Measurements from ENCODE around the gene CXCL3. TPM values are rescaled to one million over a fixed set of nuclear protein-coding genes. Genes with fewer than 3 reads are reported as not detected.
"Not testable (repeated sequence)": the region's sequence is repeated elsewhere in the genome, so short reads cannot be mapped to it uniquely, and the experiment has no call there.

Gene CXCL3
- total RNA-seq, 2 donors from 2014 or later, result 1.6 TPM; not detected in 1

DNA sequence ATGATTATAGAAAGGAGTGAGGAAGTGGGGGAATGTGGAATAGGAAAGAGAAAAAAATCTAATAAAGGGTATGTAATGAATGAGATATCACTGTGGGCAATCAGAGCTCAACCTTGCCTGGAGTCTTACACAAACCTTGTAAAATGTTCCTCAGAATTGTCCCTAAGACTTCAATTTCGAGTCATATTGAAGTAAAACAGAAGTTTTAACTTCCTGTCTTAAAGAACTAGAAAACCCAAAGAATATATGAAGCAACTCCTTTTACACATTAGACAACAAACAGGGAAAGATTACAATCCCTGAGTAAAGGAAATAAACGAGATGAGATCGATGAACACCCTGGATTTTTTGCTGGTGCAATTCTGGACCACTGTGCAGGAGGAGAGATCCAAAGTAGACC lies 42.5 kb upstream of the CXCL3 start:
- intact Hi-C loops (cut with DNase I), result no loop called here
- WGBS, 2 donors, result 65 to 74% methylated on average over 3 of the region's 3 CpGs
- no peak for DNase-seq
- TF ChIP-seq POLR2A (IDR thresholded peaks at IDR 0.05), result no peak
- TF ChIP-seq, protein P1, sequence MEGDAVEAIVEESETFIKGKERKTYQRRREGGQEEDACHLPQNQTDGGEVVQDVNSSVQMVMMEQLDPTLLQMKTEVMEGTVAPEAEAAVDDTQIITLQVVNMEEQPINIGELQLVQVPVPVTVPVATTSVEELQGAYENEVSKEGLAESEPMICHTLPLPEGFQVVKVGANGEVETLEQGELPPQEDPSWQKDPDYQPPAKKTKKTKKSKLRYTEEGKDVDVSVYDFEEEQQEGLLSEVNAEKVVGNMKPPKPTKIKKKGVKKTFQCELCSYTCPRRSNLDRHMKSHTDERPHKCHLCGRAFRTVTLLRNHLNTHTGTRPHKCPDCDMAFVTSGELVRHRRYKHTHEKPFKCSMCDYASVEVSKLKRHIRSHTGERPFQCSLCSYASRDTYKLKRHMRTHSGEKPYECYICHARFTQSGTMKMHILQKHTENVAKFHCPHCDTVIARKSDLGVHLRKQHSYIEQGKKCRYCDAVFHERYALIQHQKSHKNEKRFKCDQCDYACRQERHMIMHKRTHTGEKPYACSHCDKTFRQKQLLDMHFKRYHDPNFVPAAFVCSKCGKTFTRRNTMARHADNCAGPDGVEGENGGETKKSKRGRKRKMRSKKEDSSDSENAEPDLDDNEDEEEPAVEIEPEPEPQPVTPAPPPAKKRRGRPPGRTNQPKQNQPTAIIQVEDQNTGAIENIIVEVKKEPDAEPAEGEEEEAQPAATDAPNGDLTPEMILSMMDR (IDR thresholded peaks at IDR 0.05), result no peak
- Histone ChIP-seq H3K27me3 (no peaks in the 10 kb centered on the region), H3K4me1 (no peaks in the 10 kb centered on the region), H3K4me3 (no peak overlapping the region), H3K27ac (no peak overlapping the region), H3K9me3 (no peaks in the 10 kb centered on the region), H3K36me3 (replicated peaks in 1 of 2; ENCODE audit: insufficient read depth in 1 of 2, low read depth in 2 of 2) (no peaks in the 10 kb centered on the region)
- no peak for ATAC-seq

DNA sequence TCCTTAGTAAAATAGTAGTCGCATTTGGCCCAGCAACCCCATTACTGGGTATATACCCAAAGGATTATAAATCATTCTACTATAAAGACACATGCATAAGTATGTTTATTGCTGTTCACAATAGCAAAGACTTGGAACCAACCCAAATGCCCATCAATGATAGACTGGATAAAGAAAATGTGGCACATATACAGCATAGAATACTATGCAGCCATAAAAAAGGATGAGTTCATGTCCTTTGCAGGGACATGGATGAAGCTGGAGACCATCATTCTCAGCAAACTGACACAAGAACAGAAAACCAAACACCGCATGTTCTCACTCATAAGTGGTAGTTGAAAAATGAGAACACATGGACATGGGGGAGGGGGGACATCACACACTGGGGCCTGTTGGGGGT lies 41.9 kb upstream of the CXCL3 start:
- ATAC-seq; H3K9me3 ChIP-seq; H3K4me1 ChIP-seq; H3K4me3 ChIP-seq; intact Hi-C loops (cut with DNase I); H3K27me3 ChIP-seq; H3K27ac ChIP-seq; H3K36me3 ChIP-seq (replicated peaks in 1 of 2; ENCODE audit: insufficient read depth in 1 of 2, low read depth in 2 of 2); DNase-seq: not testable (repeated sequence)
- 91 to 92% methylated on average over 2 of the region's 2 CpGs for WGBS, 2 donors

DNA sequence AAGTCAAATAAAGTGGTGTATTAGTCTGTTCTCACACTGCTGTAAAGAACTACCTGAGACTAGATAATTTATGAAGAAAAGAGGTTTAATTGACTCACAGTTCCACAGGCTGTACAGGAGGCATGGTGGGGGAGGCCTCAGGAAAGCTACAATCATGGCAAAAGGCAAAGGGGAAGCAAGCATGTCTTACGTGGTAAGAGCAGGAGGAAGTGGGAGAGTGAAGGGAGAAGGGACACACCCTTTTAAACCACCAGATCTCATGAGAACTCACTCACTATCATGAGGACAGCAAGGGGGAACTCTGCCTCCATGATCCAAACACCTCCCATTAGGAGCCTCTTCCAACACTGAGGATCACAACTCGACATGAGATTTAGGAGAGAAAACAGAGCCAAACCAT lies 40.5 kb upstream of the CXCL3 start:
- H3K9me3 ChIP-seq; H3K27me3 ChIP-seq; H3K36me3 ChIP-seq (replicated peaks in 1 of 2; ENCODE audit: insufficient read depth in 1 of 2, low read depth in 2 of 2); H3K4me3 ChIP-seq; ATAC-seq; H3K4me1 ChIP-seq; H3K27ac ChIP-seq; intact Hi-C loops (cut with DNase I): not testable (repeated sequence)
- peak in 1 of 4 donors; percentile 20 for DNase-seq
- 65 to 74% methylated on average over 2 of the region's 2 CpGs for WGBS, 2 donors

DNA sequence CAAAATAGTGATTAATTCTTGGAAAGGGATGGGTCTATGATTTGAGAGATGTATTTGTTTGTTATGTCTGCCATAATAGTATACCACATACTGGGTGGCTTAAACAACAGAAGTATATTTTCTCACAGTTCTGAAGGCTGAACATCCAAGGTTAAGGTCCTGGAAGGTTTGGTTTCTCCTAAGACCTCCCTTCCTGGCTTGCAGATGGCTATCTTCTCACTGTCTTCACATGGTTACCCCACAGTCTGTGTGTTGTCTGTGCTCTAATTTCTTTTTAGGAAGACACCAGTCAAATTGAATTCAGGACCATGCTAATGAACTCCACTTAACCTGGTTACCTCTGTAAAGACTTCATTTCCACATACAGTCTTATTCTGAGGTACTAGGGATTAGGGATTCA lies 34.9 kb upstream of the CXCL3 start:
- H3K9me3 ChIP-seq, result no peaks in the 10 kb centered on the region
- H3K4me3 ChIP-seq, result no peak overlapping the region
- no peak for DNase-seq

DNA sequence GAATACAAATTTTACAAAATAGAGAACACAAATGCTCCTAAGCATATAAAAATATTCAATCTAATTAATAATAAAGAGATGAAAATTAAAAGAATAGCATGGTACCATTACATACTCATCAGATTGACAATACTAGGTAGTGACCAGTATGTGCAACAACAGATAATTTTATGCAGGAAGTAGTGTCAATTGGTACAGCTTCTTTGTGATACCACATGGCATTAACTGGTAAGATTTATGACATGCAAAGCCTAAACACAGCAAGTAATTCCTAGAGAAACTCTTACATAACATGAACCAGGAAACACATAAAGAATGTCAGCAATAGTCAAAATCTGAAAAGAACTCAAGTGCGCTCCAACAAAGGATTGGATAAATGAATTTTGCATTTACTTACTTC lies 34.2 kb upstream of the CXCL3 start:
- H3K9me3 ChIP-seq, result no peaks in the 10 kb centered on the region
- no peak overlapping the region for H3K4me3 ChIP-seq
- H3K27ac ChIP-seq, result no peak overlapping the region
- H3K36me3 ChIP-seq (replicated peaks in 1 of 2; ENCODE audit: insufficient read depth in 1 of 2, low read depth in 2 of 2), result no peaks in the 10 kb centered on the region
- no peak for DNase-seq
- WGBS, 2 donors, result 93 to 97% methylated on average over 1 of the region's 1 CpG
- intact Hi-C loops (cut with DNase I), result no loop called here
- TF ChIP-seq, protein P1 (IDR thresholded peaks at IDR 0.05), result no peak
- no peak for TF ChIP-seq POLR2A (IDR thresholded peaks at IDR 0.05)
- H3K4me1 ChIP-seq, result no peaks in the 10 kb centered on the region
- H3K27me3 ChIP-seq, result no peaks in the 10 kb centered on the region
- ATAC-seq, result no peak

More for the DNA sequence above, 34.9 kb upstream of the CXCL3 start:
- Histone ChIP-seq H3K36me3 (replicated peaks in 1 of 2; ENCODE audit: insufficient read depth in 1 of 2, low read depth in 2 of 2) (no peaks in the 10 kb centered on the region), H3K27me3 (no peaks in the 10 kb centered on the region), H3K4me1 (no peaks in the 10 kb centered on the region), H3K27ac (no peak overlapping the region)
- intact Hi-C loops (cut with DNase I), result no loop called here
- TF ChIP-seq, protein P1 (IDR thresholded peaks at IDR 0.05), result no peak
- no peak for TF ChIP-seq POLR2A (IDR thresholded peaks at IDR 0.05)
- ATAC-seq, result no peak

DNA sequence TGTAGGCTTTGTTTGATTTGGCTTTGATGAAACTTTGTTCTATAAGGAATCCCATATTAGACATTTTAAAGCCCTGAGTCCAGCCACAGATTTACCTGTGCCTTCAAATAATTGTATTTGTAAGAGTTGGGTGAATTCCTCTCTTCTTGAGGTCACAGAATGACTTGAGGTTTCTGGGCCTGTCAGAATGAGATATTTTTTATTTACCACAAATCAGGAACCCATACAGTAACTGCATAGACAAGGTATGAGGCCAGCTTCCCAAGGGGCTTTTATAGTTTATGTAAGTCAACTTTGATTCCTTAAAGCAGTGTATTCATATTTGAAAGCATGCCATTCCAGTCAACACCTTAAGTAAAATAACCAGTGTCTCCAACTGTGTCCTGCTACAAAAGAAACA lies 29.1 kb upstream of the CXCL3 start:
- DNase-seq, result no peak
- H3K4me3 ChIP-seq, result no peak overlapping the region
- no peak for ATAC-seq
- H3K4me1 ChIP-seq, result peaks cover 9% of the 10 kb centered on the region
- no peaks in the 10 kb centered on the region for H3K36me3 ChIP-seq (replicated peaks in 1 of 2; ENCODE audit: insufficient read depth in 1 of 2, low read depth in 2 of 2)
- no peak for TF ChIP-seq POLR2A (IDR thresholded peaks at IDR 0.05)
- TF ChIP-seq, protein P1 (IDR thresholded peaks at IDR 0.05), result no peak
- no peak overlapping the region for H3K27ac ChIP-seq
- no peaks in the 10 kb centered on the region for H3K27me3 ChIP-seq
- H3K9me3 ChIP-seq, result no peaks in the 10 kb centered on the region
- intact Hi-C loops (cut with DNase I), result no loop called here
